ENCODE data around the gene PRRG1.

Gene PRRG1

DNA sequence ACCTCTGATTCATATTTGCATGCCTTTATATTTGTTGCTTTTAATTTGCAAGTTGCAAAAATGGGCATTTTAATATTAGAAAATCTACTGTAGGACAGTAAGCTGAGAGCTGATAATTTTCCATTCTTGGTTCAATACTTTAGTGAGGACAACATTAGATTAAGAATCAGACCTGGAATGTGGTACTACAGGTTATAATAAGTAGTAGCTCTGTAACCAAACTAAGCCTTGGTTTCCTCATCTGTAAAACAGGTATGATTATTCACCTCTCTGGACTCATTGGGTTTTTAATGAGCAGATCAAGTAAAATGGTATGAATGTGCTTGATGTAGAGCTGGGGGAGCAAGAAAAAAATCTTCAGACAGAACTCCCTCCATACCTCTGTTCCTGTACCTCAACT, 31.1 kb downstream of the PRRG1 start:
- H3K36me3 Mint-ChIP-seq (ENCODE audit: low read depth): no peaks in the 10 kb centered on the region
- H3K27ac Mint-ChIP-seq: no peak overlapping the region
- peaks cover 5% of the 10 kb centered on the region for H3K9me3 Mint-ChIP-seq
- H3K4me1 Mint-ChIP-seq: peaks cover 11% of the 10 kb centered on the region
- H3K4me3 Mint-ChIP-seq: no peak overlapping the region
- H3K27me3 Mint-ChIP-seq (ENCODE audit: low read depth): no peaks in the 10 kb centered on the region
- TF ChIP-seq, protein P1, sequence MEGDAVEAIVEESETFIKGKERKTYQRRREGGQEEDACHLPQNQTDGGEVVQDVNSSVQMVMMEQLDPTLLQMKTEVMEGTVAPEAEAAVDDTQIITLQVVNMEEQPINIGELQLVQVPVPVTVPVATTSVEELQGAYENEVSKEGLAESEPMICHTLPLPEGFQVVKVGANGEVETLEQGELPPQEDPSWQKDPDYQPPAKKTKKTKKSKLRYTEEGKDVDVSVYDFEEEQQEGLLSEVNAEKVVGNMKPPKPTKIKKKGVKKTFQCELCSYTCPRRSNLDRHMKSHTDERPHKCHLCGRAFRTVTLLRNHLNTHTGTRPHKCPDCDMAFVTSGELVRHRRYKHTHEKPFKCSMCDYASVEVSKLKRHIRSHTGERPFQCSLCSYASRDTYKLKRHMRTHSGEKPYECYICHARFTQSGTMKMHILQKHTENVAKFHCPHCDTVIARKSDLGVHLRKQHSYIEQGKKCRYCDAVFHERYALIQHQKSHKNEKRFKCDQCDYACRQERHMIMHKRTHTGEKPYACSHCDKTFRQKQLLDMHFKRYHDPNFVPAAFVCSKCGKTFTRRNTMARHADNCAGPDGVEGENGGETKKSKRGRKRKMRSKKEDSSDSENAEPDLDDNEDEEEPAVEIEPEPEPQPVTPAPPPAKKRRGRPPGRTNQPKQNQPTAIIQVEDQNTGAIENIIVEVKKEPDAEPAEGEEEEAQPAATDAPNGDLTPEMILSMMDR (IDR thresholded peaks at IDR 0.05; ENCODE audit: unreplicated experiment in 3 of 3): no peak

DNA sequence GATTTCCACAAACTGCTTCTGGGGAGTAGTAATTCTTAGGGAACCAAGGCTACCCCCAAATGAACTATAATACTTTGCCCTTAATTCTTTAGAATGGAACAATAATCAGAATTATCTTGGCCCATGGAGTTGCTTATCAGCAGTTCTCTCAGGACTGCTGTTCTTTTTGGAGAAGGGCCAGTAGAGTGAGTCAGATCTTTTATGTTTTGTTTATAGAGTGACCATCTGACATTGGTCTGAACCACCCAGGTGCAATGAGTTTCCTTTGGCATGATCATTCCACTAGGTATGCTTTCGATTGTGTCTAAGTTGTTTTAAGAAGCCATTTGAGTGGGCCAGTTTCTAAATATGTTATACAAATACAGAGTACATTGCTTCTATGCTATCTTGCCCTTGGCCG, 31.8 kb downstream of the PRRG1 start:
- H3K4me1 Mint-ChIP-seq: peaks cover 11% of the 10 kb centered on the region
- peak overlapping the region in 1 of 3 experiments; percentile 25 for H3K27ac Mint-ChIP-seq
- no peak overlapping the region for H3K4me3 Mint-ChIP-seq
- H3K27me3 Mint-ChIP-seq (ENCODE audit: low read depth): no peaks in the 10 kb centered on the region
- no peaks in the 10 kb centered on the region for H3K36me3 Mint-ChIP-seq (ENCODE audit: low read depth)
- H3K9me3 Mint-ChIP-seq: peaks cover 5% of the 10 kb centered on the region
- TF ChIP-seq, protein P1 (IDR thresholded peaks at IDR 0.05; ENCODE audit: unreplicated experiment in 3 of 3): no peak

DNA sequence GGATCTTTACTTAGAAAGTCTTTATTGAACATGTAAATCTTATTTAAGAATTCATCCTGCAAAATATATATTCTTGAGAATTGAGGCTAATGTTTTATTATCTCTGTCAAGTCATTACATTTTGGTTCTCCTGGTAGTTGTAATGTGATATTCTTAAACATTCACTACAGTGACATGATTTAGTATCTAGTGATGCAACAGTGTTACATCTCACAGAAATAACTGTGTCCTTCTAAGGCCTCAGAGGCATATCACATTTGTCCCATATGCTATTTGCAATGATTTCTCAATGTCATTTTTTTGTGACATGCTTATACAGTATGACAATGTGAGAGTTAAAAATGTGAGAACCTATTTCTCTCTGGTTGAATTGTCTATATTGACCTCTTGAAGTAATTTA, 34.1 kb downstream of the PRRG1 start:
- no peaks in the 10 kb centered on the region for H3K27me3 Mint-ChIP-seq (ENCODE audit: low read depth)
- H3K9me3 Mint-ChIP-seq: peaks cover 7% of the 10 kb centered on the region
- TF ChIP-seq, protein P1 (IDR thresholded peaks at IDR 0.05; ENCODE audit: unreplicated experiment in 3 of 3): no peak
- H3K36me3 Mint-ChIP-seq (ENCODE audit: low read depth): peaks cover 22% of the 10 kb centered on the region
- H3K27ac Mint-ChIP-seq: no peak overlapping the region
- H3K4me3 Mint-ChIP-seq: no peak overlapping the region
- peaks cover 11% of the 10 kb centered on the region for H3K4me1 Mint-ChIP-seq

DNA sequence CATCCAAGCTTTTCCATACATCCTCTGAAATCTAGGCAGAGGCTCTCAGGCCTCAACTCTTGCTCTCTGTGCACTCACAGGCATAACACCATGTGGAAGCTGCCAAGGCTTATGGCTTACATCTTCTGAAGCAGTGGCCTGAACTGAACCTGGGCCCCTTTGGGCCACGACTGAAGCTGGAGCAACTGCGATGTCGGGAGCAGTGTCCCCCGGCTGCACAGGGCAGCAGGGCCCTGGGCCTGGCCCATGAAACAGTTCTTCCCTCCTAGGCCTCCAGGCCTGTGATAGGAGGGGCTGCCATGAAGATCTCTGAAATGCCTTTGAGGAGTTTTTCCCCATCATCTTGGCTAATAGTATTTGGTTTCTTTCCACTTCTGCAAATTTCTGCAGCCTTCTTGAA, 39.2 kb downstream of the PRRG1 start:
- Mint-ChIP-seq H3K27ac (no peak overlapping the region), H3K4me3 (no peak overlapping the region), H3K9me3 (peaks cover 24% of the 10 kb centered on the region), H3K36me3 (ENCODE audit: low read depth) (peaks cover 46% of the 10 kb centered on the region), H3K4me1 (no peaks in the 10 kb centered on the region), H3K27me3 (ENCODE audit: low read depth) (no peaks in the 10 kb centered on the region)
- TF ChIP-seq, protein P1 (IDR thresholded peaks at IDR 0.05; ENCODE audit: unreplicated experiment in 3 of 3): no peak

DNA sequence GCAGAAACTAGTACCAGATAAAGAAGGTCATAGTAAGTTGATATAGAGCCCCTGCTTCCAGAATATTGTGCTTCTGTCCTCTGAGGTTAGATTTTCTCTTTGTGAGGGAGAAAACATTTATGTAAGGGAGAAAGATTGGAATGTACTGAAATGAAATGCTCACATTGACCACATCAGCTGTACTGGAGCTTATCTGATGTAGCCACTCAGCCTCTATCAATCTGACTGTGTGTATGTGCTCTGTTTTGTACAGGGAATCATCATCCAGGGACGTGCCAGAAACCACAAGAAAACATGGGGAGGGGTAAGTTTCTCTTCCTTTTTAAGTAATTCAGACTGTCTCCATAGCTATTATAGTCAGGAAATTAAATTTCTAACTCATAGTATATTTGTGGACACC, 56.8 kb downstream of the PRRG1 start:
- peaks cover 8% of the 10 kb centered on the region for H3K4me1 Mint-ChIP-seq
- H3K4me3 Mint-ChIP-seq: no peak overlapping the region
- TF ChIP-seq, protein P1 (IDR thresholded peaks at IDR 0.05; ENCODE audit: unreplicated experiment in 3 of 3): no peak
- peak overlapping the region; percentile 4 to 10 (median 9) for H3K27ac Mint-ChIP-seq
- no peaks in the 10 kb centered on the region for H3K27me3 Mint-ChIP-seq (ENCODE audit: low read depth)
- H3K36me3 Mint-ChIP-seq (ENCODE audit: low read depth): peaks cover 14% of the 10 kb centered on the region
- peaks cover 10% of the 10 kb centered on the region for H3K9me3 Mint-ChIP-seq

DNA sequence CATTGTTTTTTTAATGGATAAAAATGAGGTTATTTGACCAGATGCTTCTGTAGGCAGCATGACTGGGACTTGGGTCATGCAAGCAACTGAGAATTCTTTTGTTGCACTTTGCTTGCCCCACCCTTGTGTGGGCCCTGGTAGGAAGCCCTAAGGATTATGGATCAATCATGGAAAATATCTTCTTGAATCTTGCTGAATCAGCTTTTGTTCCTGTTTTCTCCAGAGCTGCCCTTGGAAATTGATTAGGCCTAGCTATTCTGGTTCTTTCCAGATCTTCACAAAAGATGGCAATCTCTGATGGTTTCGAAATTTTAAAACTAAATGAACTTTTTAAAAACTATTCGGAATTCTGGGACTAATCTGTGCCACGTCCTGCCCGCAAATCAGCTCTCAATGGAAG, 58.6 kb downstream of the PRRG1 start:
- TF ChIP-seq, protein P1 (IDR thresholded peaks at IDR 0.05; ENCODE audit: unreplicated experiment in 3 of 3): no peak
- H3K4me1 Mint-ChIP-seq: peaks cover 8% of the 10 kb centered on the region

More for the DNA sequence above, 58.6 kb downstream of the PRRG1 start:
- H3K4me3 Mint-ChIP-seq: no peak overlapping the region
- peaks cover 8% of the 10 kb centered on the region for H3K9me3 Mint-ChIP-seq
- H3K27me3 Mint-ChIP-seq (ENCODE audit: low read depth): no peaks in the 10 kb centered on the region
- peaks cover 15% of the 10 kb centered on the region for H3K36me3 Mint-ChIP-seq (ENCODE audit: low read depth)
- no peak overlapping the region for H3K27ac Mint-ChIP-seq

All from nephron (organoid).